Measurements from ENCODE around the gene MFRP. TPM values are rescaled to one million over a fixed set of nuclear protein-coding genes. Genes with fewer than 3 reads are reported as not detected.

Gene MFRP
- total RNA-seq, 1 donor from 2014 or later: not detected

GRCh38 chr11:119345685-119346084 lies 820 bp downstream of the MFRP start:
- DNase-seq (ENCODE audit: low read depth): no peak

GRCh38 chr11:119344291-119345010 lies 2.1 kb downstream of the MFRP start:
- Histone ChIP-seq H3K9ac (ENCODE audit: low read length) (no peak overlapping the region), H3K79me2 (ENCODE audit: insufficient read depth, low read length) (no peaks in the 10 kb centered on the region), H2AFZ (ENCODE audit: low read depth, low read length) (no peak overlapping the region), H3K9me3 (ENCODE audit: insufficient read depth, low read depth, low read length) (no peaks in the 10 kb centered on the region), H3K4me2 (ENCODE audit: low read length) (no peak overlapping the region), H3K27me3 (ENCODE audit: insufficient read depth, low read length) (peaks cover 17% of the 10 kb centered on the region), H3K36me3 (ENCODE audit: insufficient read depth, low read length) (no peaks in the 10 kb centered on the region), H4K20me1 (ENCODE audit: insufficient read depth, low read length) (no peaks in the 10 kb centered on the region), H3K4me1 (ENCODE audit: insufficient read depth, low read length) (peaks cover 9% of the 10 kb centered on the region), H3K27ac (ENCODE audit: low read depth, low read length) (no peak overlapping the region), H3K4me3 (ENCODE audit: insufficient read depth, low read depth, low read length) (no peak overlapping the region)
- TF ChIP-seq EZH2 (IDR thresholded peaks at IDR 0.05; ENCODE audit: insufficient read depth, low read length) (no peak), CTCF (IDR thresholded peaks at IDR 0.05; ENCODE audit: insufficient read depth, low read depth, low read length) (no peak)
- Mint-ChIP-seq H3K9me3 (ENCODE audit: unreplicated experiment) (peaks cover 2% of the 10 kb centered on the region), H3K27ac (ENCODE audit: unreplicated experiment) (no peak overlapping the region), H3K4me1 (ENCODE audit: low read depth, unreplicated experiment) (no peaks in the 10 kb centered on the region), H3K36me3 (ENCODE audit: low read depth, unreplicated experiment) (peaks cover 2% of the 10 kb centered on the region), H3K4me3 (ENCODE audit: unreplicated experiment) (no peak overlapping the region), H3K27me3 (ENCODE audit: low read depth, unreplicated experiment) (peaks cover 61% of the 10 kb centered on the region)
- FAIRE-seq (no peak), DNase-seq (ENCODE audit: low read depth) (no peak)

More at GRCh38 chr11:119345685-119346084, 820 bp downstream of the MFRP start:
- H3K36me3 ChIP-seq (ENCODE audit: insufficient read depth, low read length): no peaks in the 10 kb centered on the region
- no peak overlapping the region for H3K4me3 Mint-ChIP-seq (ENCODE audit: unreplicated experiment)
- H4K20me1 ChIP-seq (ENCODE audit: insufficient read depth, low read length): no peaks in the 10 kb centered on the region
- H3K36me3 Mint-ChIP-seq (ENCODE audit: low read depth, unreplicated experiment): peaks cover 2% of the 10 kb centered on the region
- H3K27ac ChIP-seq (ENCODE audit: low read depth, low read length): no peak overlapping the region
- H2AFZ ChIP-seq (ENCODE audit: low read depth, low read length): no peak overlapping the region
- H3K27me3 Mint-ChIP-seq (ENCODE audit: low read depth, unreplicated experiment): peaks cover 67% of the 10 kb centered on the region
- H3K9me3 Mint-ChIP-seq (ENCODE audit: unreplicated experiment): peaks cover 2% of the 10 kb centered on the region
- H3K4me1 Mint-ChIP-seq (ENCODE audit: low read depth, unreplicated experiment): no peaks in the 10 kb centered on the region
- H3K9me3 ChIP-seq (ENCODE audit: insufficient read depth, low read depth, low read length): no peaks in the 10 kb centered on the region
- no peak overlapping the region for H3K27ac Mint-ChIP-seq (ENCODE audit: unreplicated experiment)
- no peak overlapping the region for H3K4me2 ChIP-seq (ENCODE audit: low read length)
- no peak for TF ChIP-seq CTCF (IDR thresholded peaks at IDR 0.05; ENCODE audit: insufficient read depth, low read depth, low read length)
- TF ChIP-seq EZH2 (IDR thresholded peaks at IDR 0.05; ENCODE audit: insufficient read depth, low read length): no peak
- no peak overlapping the region for H3K9ac ChIP-seq (ENCODE audit: low read length)
- no peak for FAIRE-seq
- peaks cover 21% of the 10 kb centered on the region for H3K27me3 ChIP-seq (ENCODE audit: insufficient read depth, low read length)
- H3K4me1 ChIP-seq (ENCODE audit: insufficient read depth, low read length): peaks cover 3% of the 10 kb centered on the region
- no peak overlapping the region for H3K4me3 ChIP-seq (ENCODE audit: insufficient read depth, low read depth, low read length)
- H3K79me2 ChIP-seq (ENCODE audit: insufficient read depth, low read length): no peaks in the 10 kb centered on the region

- Mint-ChIP-seq H3K4me3 (ENCODE audit: unreplicated experiment) (no peak overlapping the region), H3K27ac (ENCODE audit: unreplicated experiment) (no peak overlapping the region), H3K27me3 (ENCODE audit: low read depth, unreplicated experiment) (peaks cover 61% of the 10 kb centered on the region), H3K36me3 (ENCODE audit: low read depth, unreplicated experiment) (peaks cover 2% of the 10 kb centered on the region), H3K9me3 (ENCODE audit: unreplicated experiment) (peaks cover 2% of the 10 kb centered on the region), H3K4me1 (ENCODE audit: low read depth, unreplicated experiment) (peaks cover 3% of the 10 kb centered on the region)
- Histone ChIP-seq H3K27ac (ENCODE audit: low read depth, low read length) (no peak overlapping the region), H3K27me3 (ENCODE audit: insufficient read depth, low read length) (peaks cover 17% of the 10 kb centered on the region), H3K9me3 (ENCODE audit: insufficient read depth, low read depth, low read length) (no peaks in the 10 kb centered on the region), H3K4me1 (ENCODE audit: insufficient read depth, low read length) (peaks cover 16% of the 10 kb centered on the region), H3K9ac (ENCODE audit: low read length) (no peak overlapping the region), H4K20me1 (ENCODE audit: insufficient read depth, low read length) (peaks cover 5% of the 10 kb centered on the region), H3K79me2 (ENCODE audit: insufficient read depth, low read length) (no peaks in the 10 kb centered on the region), H3K4me3 (ENCODE audit: insufficient read depth, low read depth, low read length) (no peak overlapping the region), H2AFZ (ENCODE audit: low read depth, low read length) (no peak overlapping the region), H3K36me3 (ENCODE audit: insufficient read depth, low read length) (no peaks in the 10 kb centered on the region), H3K4me2 (ENCODE audit: low read length) (no peak overlapping the region)
- DNase-seq (ENCODE audit: low read depth): no peak
- FAIRE-seq: no peak
- TF ChIP-seq EZH2 (IDR thresholded peaks at IDR 0.05; ENCODE audit: insufficient read depth, low read length) (no peak), CTCF (IDR thresholded peaks at IDR 0.05; ENCODE audit: insufficient read depth, low read depth, low read length) (no peak)
Observed at GRCh38 chr11:119343726-119344125, 2.8 kb downstream of the MFRP start.

All from astrocyte (in vitro differentiated cells and primary cell).